ENCODE data around the gene CDH4. TPM values are rescaled to one million over a fixed set of nuclear protein-coding genes. Genes with fewer than 3 reads are reported as not detected.

CDH4 gene
- total RNA-seq, 1 donor from 2014 or later: not detected

- H3K36me3 ChIP-seq: no peaks in the 10 kb centered on the region
- H3K9me3 ChIP-seq: no peaks in the 10 kb centered on the region
- H3K27ac ChIP-seq: no peak overlapping the region
- H3K4me1 ChIP-seq: no peaks in the 10 kb centered on the region
- TF ChIP-seq CTCF (IDR thresholded peaks at IDR 0.05): no peak
- no peaks in the 10 kb centered on the region for H3K27me3 ChIP-seq
- no peak overlapping the region for H3K4me3 ChIP-seq
- DNase-seq (ENCODE audit: low spot score in 2 of 2): no peak
- intact Hi-C loops (cut with DNase I): no loop called here
Observed at GRCh38 chr20:61929561-61929960, 677.5 kb downstream of the CDH4 start.

- no peaks in the 10 kb centered on the region for H3K9me3 ChIP-seq
- no peak for TF ChIP-seq CTCF (IDR thresholded peaks at IDR 0.05)
- intact Hi-C loops (cut with DNase I): no loop called here
- DNase-seq (ENCODE audit: low spot score in 2 of 2): no peak
- H3K27ac ChIP-seq: no peak overlapping the region
- no peak overlapping the region for H3K4me3 ChIP-seq
- no peaks in the 10 kb centered on the region for H3K27me3 ChIP-seq
- no peaks in the 10 kb centered on the region for H3K36me3 ChIP-seq
- H3K4me1 ChIP-seq: no peaks in the 10 kb centered on the region
Observed at GRCh38 chr20:61929971-61930666, 678.1 kb downstream of the CDH4 start.

- DNase-seq (ENCODE audit: low spot score in 2 of 2): no peak
Observed at GRCh38 chr20:61930776-61931475, 678.9 kb downstream of the CDH4 start.

DNA sequence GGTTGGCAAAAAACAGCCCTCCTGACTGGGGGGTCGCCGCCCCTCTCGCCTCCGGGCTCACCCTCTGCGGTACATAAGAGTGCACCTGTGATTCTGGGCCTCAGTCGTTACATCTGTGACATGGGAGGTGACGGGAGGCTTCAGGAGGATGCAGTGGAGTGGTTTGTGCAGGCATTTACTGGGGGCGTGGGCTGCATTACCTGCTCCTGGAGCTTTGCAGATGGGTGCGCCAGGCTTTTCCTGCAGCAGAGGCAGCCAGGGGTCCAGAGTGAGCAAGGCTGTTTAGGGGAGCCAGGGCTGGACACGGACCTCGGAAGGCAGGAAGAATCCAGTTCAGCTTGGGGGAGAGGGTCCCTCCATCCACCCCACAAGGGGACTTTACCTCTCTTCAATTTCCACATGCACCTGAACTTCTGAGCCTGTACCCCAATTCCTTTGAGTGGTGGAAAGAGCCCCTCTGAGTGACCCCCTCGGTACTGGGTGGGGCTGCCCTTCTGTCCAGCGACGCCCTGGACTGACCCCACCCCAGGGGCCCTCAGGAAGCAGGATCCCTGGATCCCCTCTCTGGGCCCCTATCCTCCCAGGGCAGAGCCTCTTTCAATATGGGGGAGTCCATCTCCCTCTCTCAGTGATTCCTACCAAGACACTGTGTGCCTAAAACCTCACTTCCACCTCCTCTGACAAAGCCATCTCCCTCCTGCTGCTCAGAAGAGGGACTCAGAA is 679.6 kb downstream of the CDH4 start:
- H3K9me3 ChIP-seq: no peaks in the 10 kb centered on the region
- intact Hi-C loops (cut with DNase I): no loop called here
- H3K36me3 ChIP-seq: no peaks in the 10 kb centered on the region
- no peak overlapping the region for H3K27ac ChIP-seq
- no peaks in the 10 kb centered on the region for H3K27me3 ChIP-seq
- TF ChIP-seq CTCF (IDR thresholded peaks at IDR 0.05): no peak
- H3K4me1 ChIP-seq: no peaks in the 10 kb centered on the region
- no peak overlapping the region for H3K4me3 ChIP-seq
- DNase-seq (ENCODE audit: low spot score in 2 of 2): no peak

More at GRCh38 chr20:61930776-61931475, 678.9 kb downstream of the CDH4 start:
- intact Hi-C loops (cut with DNase I): no loop called here
- no peaks in the 10 kb centered on the region for H3K9me3 ChIP-seq
- no peak overlapping the region for H3K4me3 ChIP-seq
- H3K27me3 ChIP-seq: no peaks in the 10 kb centered on the region
- H3K4me1 ChIP-seq: no peaks in the 10 kb centered on the region
- TF ChIP-seq CTCF (IDR thresholded peaks at IDR 0.05): no peak
- H3K36me3 ChIP-seq: no peaks in the 10 kb centered on the region
- H3K27ac ChIP-seq: no peak overlapping the region

DNA sequence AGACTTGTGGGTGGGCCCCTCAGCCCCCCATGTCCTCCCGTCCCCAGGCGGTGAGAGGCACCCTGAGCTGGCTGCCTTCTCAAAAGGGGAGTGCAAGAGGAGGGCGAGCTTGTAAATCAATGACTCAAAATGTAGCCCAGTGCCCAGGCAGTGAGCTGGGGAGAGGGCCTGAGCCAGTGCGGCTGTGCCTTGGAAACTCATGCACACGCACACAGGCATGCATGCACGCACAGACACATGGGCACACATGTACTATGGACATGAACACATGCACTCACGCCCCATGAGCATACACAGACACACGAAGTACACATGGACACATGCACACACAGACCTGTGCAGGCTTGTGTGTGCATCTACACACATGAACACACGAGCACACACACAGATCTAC is 680.1 kb downstream of the CDH4 start:
- Histone ChIP-seq H3K27me3 (no peaks in the 10 kb centered on the region), H3K4me1 (no peaks in the 10 kb centered on the region), H3K9me3 (no peaks in the 10 kb centered on the region), H3K27ac (no peak overlapping the region), H3K36me3 (no peaks in the 10 kb centered on the region), H3K4me3 (no peak overlapping the region)
- DNase-seq (ENCODE audit: low spot score in 2 of 2): no peak
- TF ChIP-seq CTCF (IDR thresholded peaks at IDR 0.05): no peak
- intact Hi-C loops (cut with DNase I): no loop called here
